H9 (cell line): ENCODE measurements around the gene SSX2IP. TPM values are rescaled to one million over a fixed set of nuclear protein-coding genes. Genes with fewer than 3 reads are reported as not detected.
A peak's percentile ranks its signal among the peaks of the same experiment; 100 is the strongest.

ENCODE experiments used
- DNase-seq: peaks from one replicate; pipeline ENCODE4 v3.0.0-alpha.2; 2017
- H2AFZ ChIP-seq: one replicate; pipeline ENCODE4 v1.6.1; 2013; ENCODE audit warnings: mild to moderate bottlenecking, low read length, control low read depth, moderate library complexity
- H2AK5ac ChIP-seq: 2 replicates; pipeline ENCODE4 v1.6.1; 2013; ENCODE audit warnings: low read length, control low read depth, mixed read lengths; ENCODE audit not compliant: insufficient read length
- H2BK120ac ChIP-seq: one replicate; pipeline ENCODE4 v1.6.1; 2013; ENCODE audit warnings: low read depth, mild to moderate bottlenecking, low read length, control low read depth, inconsistent platforms; ENCODE audit not compliant: poor library complexity, severe bottlenecking
- H2BK12ac ChIP-seq: 2 replicates; pipeline ENCODE4 v1.6.1; 2013; ENCODE audit warnings: low read length, control low read depth, mixed read lengths, low read depth; ENCODE audit not compliant: insufficient read length
- H2BK15ac ChIP-seq: 2 replicates; pipeline ENCODE4 v1.6.1; 2013; ENCODE audit warnings: low read depth, low read length, control low read depth
- H2BK20ac ChIP-seq: one replicate; pipeline ENCODE4 v1.6.1; 2013; ENCODE audit warnings: low read depth, mild to moderate bottlenecking, low read length, control low read depth, inconsistent platforms; ENCODE audit not compliant: poor library complexity, severe bottlenecking
- H2BK5ac ChIP-seq: 2 replicates; pipeline ENCODE4 v1.6.1; 2013; ENCODE audit warnings: low read length, control low read depth, mixed read lengths; ENCODE audit not compliant: insufficient read length
- H3K14ac ChIP-seq: 2 replicates; pipeline ENCODE4 v1.6.1; 2013; ENCODE audit warnings: low read length, control low read depth; ENCODE audit not compliant: insufficient read depth
- H3K18ac ChIP-seq: 2 replicates; pipeline ENCODE4 v1.6.1; 2013; ENCODE audit warnings: low read depth, mild to moderate bottlenecking, mixed read lengths, low read length, control low read depth; ENCODE audit not compliant: insufficient read length
- H3K23ac ChIP-seq: 2 replicates; pipeline ENCODE4 v1.6.1; 2013; ENCODE audit warnings: low read length, control low read depth, mixed read lengths, low read depth; ENCODE audit not compliant: insufficient read length
- H3K23me2 ChIP-seq: 2 replicates; pipeline ENCODE4 v1.6.1; 2013; ENCODE audit warnings: low read depth, mild to moderate bottlenecking, mixed read lengths, low read length, control low read depth; ENCODE audit not compliant: insufficient read length, poor library complexity, severe bottlenecking
- H3K27ac ChIP-seq: 2 replicates; pipeline ENCODE4 v1.5.1; 2013; ENCODE audit warnings: low read length, control low read depth, mixed read lengths, low read depth; ENCODE audit not compliant: insufficient read length
- H3K27me3 ChIP-seq: 2 replicates; pipeline ENCODE4 v1.6.1; 2013; ENCODE audit warnings: low read length, control low read depth, inconsistent platforms; ENCODE audit not compliant: insufficient read depth
- H3K4ac ChIP-seq: 2 replicates; pipeline ENCODE4 v1.6.1; 2013; ENCODE audit warnings: low read depth, mild to moderate bottlenecking, control low read depth, inconsistent platforms, low read length, moderate library complexity
- H3K4me1 ChIP-seq: 2 replicates; pipeline ENCODE4 v1.6.1; 2013; ENCODE audit warnings: low read length, control low read depth, inconsistent platforms; ENCODE audit not compliant: insufficient read depth
- H3K4me2 ChIP-seq: 2 replicates; pipeline ENCODE4 v1.6.1; 2013; ENCODE audit warnings: low read length, control low read depth, mixed read lengths; ENCODE audit not compliant: insufficient read length, insufficient read depth
- H3K56ac ChIP-seq: 2 replicates; pipeline ENCODE4 v1.6.1; 2013; ENCODE audit warnings: low read depth, mild to moderate bottlenecking, mixed read lengths, low read length, control low read depth; ENCODE audit not compliant: insufficient read length
- H3K79me1 ChIP-seq: 2 replicates; pipeline ENCODE4 v1.6.1; 2013; ENCODE audit warnings: low read depth, mild to moderate bottlenecking, moderate library complexity, low read length, control low read depth, inconsistent platforms; ENCODE audit not compliant: insufficient read depth, poor library complexity, severe bottlenecking
- H3K79me2 ChIP-seq: 2 replicates; pipeline ENCODE4 v1.6.1; 2013; ENCODE audit warnings: low read length, control low read depth, inconsistent platforms; ENCODE audit not compliant: insufficient read depth
- H3K9ac ChIP-seq: 2 replicates; pipeline ENCODE4 v1.6.1; 2013; ENCODE audit warnings: low read length, control low read depth, mixed read lengths; ENCODE audit not compliant: insufficient read length; ENCODE audit errors: extremely low read depth
- H3K9me3 ChIP-seq: one replicate; pipeline ENCODE4 v1.6.1; 2013; ENCODE audit warnings: low read depth, low read length, inconsistent platforms; ENCODE audit not compliant: control insufficient read depth
- H3T11ph ChIP-seq: one replicate; pipeline ENCODE4 v1.6.1; 2013; ENCODE audit warnings: mild to moderate bottlenecking, low read length, control low read depth, inconsistent platforms
- H4K20me1 ChIP-seq: one replicate; pipeline ENCODE4 v1.6.1; 2013; ENCODE audit not compliant: control insufficient read depth, insufficient read length, insufficient read depth
- H4K5ac ChIP-seq: 2 replicates; pipeline ENCODE4 v1.6.1; 2013; ENCODE audit warnings: low read depth, mild to moderate bottlenecking, mixed read lengths, low read length, control low read depth; ENCODE audit not compliant: insufficient read length
- H4K8ac ChIP-seq: replicated peaks from 2 replicates; pipeline ENCODE4 v1.6.1; 2013; ENCODE audit warnings: low read length, control low read depth, mixed read lengths, low read depth; ENCODE audit not compliant: insufficient read length
- H4K91ac ChIP-seq: 2 replicates; pipeline ENCODE4 v1.6.1; 2013; ENCODE audit warnings: low read depth, mild to moderate bottlenecking, moderate library complexity, mixed read lengths, low read length, control low read depth; ENCODE audit not compliant: insufficient read length
- H3K27ac Mint-ChIP-seq, 3 experiments: 2 replicates in 2 of 3; 3 replicates in 1 of 3; pipeline ENCODE4 v1.8.0; 2020 to 2021; ENCODE audit warnings: mixed read lengths in 3 of 3, mild to moderate bottlenecking in 1 of 3, moderate library complexity in 1 of 3
- H3K27me3 Mint-ChIP-seq: 2 replicates; pipeline ENCODE4 v1.8.0; 2021; ENCODE audit warnings: low read depth, mild to moderate bottlenecking, moderate library complexity, mixed read lengths
- H3K36me3 Mint-ChIP-seq, 3 experiments: 2 replicates in 2 of 3; 3 replicates in 1 of 3; pipeline ENCODE4 v1.8.0; 2020 to 2021; ENCODE audit warnings: low read depth in 3 of 3, mixed read lengths in 3 of 3; ENCODE audit not compliant: insufficient read depth in 1 of 3
- H3K4me1 Mint-ChIP-seq, 2 experiments: 2 replicates each; pipeline ENCODE4 v1.8.0; 2020; ENCODE audit warnings: mixed read lengths in 2 of 2
- H3K4me3 Mint-ChIP-seq, 2 experiments: 2 replicates in 1 of 2; 3 replicates in 1 of 2; pipeline ENCODE4 v1.8.0; 2020 to 2021; ENCODE audit warnings: mild to moderate bottlenecking in 2 of 2, mixed read lengths in 2 of 2, moderate library complexity in 1 of 2
- H3K9me3 Mint-ChIP-seq, 2 experiments: 2 replicates in 1 of 2; 3 replicates in 1 of 2; pipeline ENCODE4 v1.8.0; 2020; ENCODE audit warnings: mild to moderate bottlenecking in 2 of 2, mixed read lengths in 2 of 2, moderate library complexity in 1 of 2
- CTCF ChIP-seq: fragments of 200-600 bp; sonication (generic); conservative IDR thresholded peaks from 3 replicates; pipeline ENCODE4 v1.8.0; 2021; ENCODE audit warnings: antibody characterized with exemption, mild to moderate bottlenecking
- WGBS: extraction: QIAGEN DNeasy Blood & Tissue Kit; methylation state at CpG from one replicate; pipeline ENCODE4 v1.1.7; 2013; ENCODE audit warnings: missing lambda C conversion rate, low lambda C conversion rate, mixed read lengths; ENCODE audit not compliant: insufficient read length; ENCODE audit errors: extremely low coverage; 5-methylcytosine and 5-hydroxymethylcytosine counted together
- total RNA-seq: library from RNA; stranded (reverse); gene quantifications from 2 replicates; pipeline ENCODE4 v1.2.1, GENCODE V29; 2021

The SSX2IP gene
- total RNA-seq, 1 experiment from 2014 or later: 19.6 TPM

- Histone ChIP-seq H2AK5ac (no peak overlapping the region), H3K9ac (no peak overlapping the region), H2BK5ac (no peak overlapping the region), H3K27me3 (no peaks in the 10 kb centered on the region), H3K14ac (no peak overlapping the region), H3K4me2 (no peak overlapping the region), H3K18ac (no peak overlapping the region), H3K4ac (no peak overlapping the region), H4K20me1 (no peaks in the 10 kb centered on the region), H2AFZ (no peak overlapping the region), H4K5ac (no peak overlapping the region), H3K56ac (no peak overlapping the region), H3K4me1 (no peaks in the 10 kb centered on the region), H3K79me1 (no peaks in the 10 kb centered on the region), H3K23me2 (no peaks in the 10 kb centered on the region), H3K9me3 (peaks cover 15% of the 10 kb centered on the region), H2BK120ac (no peak overlapping the region), H3T11ph (no peak overlapping the region), H3K23ac (no peak overlapping the region), H4K91ac (no peak overlapping the region), H2BK12ac (no peak overlapping the region), H2BK15ac (no peak overlapping the region), H3K79me2 (no peaks in the 10 kb centered on the region), H2BK20ac (no peak overlapping the region), H4K8ac (no peak overlapping the region), H3K27ac (no peak overlapping the region)
- Mint-ChIP-seq H3K27ac (peak overlapping the region in 2 of 3 experiments; percentile 14 to 88; a peak in 5 of 7 replicates), H3K4me3 (no peak overlapping the region), H3K27me3 (peaks cover 2% of the 10 kb centered on the region), H3K4me1 (peaks cover 8% of the 10 kb centered on the region in 2 experiments), H3K9me3 (peaks cover 34 to 43% of the 10 kb centered on the region in 2 experiments), H3K36me3 (peaks cover 19 to 32% (median 22%) of the 10 kb centered on the region in 3 experiments)
- DNase-seq: no peak
- no CpG with 5 or more reads among the region's 3 CpGs for WGBS
- TF ChIP-seq CTCF: no peak
Measured at GRCh38 chr1:84611796-84612195, 78.5 kb downstream of the SSX2IP start.
